Left cardiac atrium (tissue), 4 donors: ENCODE results near the gene ZFP90. TPM values are rescaled to one million over a fixed set of nuclear protein-coding genes. Genes with fewer than 3 reads are reported as not detected.
A peak's percentile ranks its signal among the peaks of the same experiment; 100 is the strongest.
"Not testable (repeated sequence)": the region's sequence is repeated elsewhere in the genome, so short reads cannot be mapped to it uniquely, and the experiment has no call there.

Source experiments
- ATAC-seq, 2 donors: fragments of 200-7000 bp; cut with Tn5 transposase; one replicate each; pipeline ENCODE4 v1.9.1; 2020; ENCODE audit warnings: mild to moderate bottlenecking in 2 of 2, moderate library complexity in 2 of 2
- DNase-seq: peaks from one replicate; pipeline ENCODE4 v3.0.0-alpha.2; 2020
- intact Hi-C, 2 donors: fragments of 100-400 bp; cut with DNase I; formaldehyde crosslinking; loops; one replicate each; pipeline versions ENCODE4 v1.14.1 to v1.15.1; 2022 to 2023
- long read RNA-seq: library from polyadenylated mRNA; unstranded; transcript quantifications from one replicate; pipeline ENCODE4 v2.0.0, GENCODE V29; 2021
- total RNA-seq, 2 donors: library from RNA; stranded (reverse); fragmentation: NEBNext Ultra II Directional; extraction: Animal tissue kit (Norgen Biotek cat#: 25700); gene quantifications; one replicate each; pipeline ENCODE4 v1.2.1, GENCODE V29; 2021
- donor health status: DM: no; HTN: yes; CAD: no.
- donor health status: DM: no; HTN: yes; CAD: no; lungs with severe emphysema.
- donor health status: DM: yes; HTN: yes; CAD: no.
- donor health status: Dilated cardiomyopathy.

The ZFP90 gene
- total RNA-seq, result 10 to 100 TPM; 10.5 to 13.2 TPM
- long read RNA-seq, full-length matches to known transcripts, result 3 of 4 reads
- long read RNA-seq, partial matches to known transcripts, result 0 of 4 reads
- long read RNA-seq, other reads (novel, unspliced or antisense), result 1 of 4 reads

DNA sequence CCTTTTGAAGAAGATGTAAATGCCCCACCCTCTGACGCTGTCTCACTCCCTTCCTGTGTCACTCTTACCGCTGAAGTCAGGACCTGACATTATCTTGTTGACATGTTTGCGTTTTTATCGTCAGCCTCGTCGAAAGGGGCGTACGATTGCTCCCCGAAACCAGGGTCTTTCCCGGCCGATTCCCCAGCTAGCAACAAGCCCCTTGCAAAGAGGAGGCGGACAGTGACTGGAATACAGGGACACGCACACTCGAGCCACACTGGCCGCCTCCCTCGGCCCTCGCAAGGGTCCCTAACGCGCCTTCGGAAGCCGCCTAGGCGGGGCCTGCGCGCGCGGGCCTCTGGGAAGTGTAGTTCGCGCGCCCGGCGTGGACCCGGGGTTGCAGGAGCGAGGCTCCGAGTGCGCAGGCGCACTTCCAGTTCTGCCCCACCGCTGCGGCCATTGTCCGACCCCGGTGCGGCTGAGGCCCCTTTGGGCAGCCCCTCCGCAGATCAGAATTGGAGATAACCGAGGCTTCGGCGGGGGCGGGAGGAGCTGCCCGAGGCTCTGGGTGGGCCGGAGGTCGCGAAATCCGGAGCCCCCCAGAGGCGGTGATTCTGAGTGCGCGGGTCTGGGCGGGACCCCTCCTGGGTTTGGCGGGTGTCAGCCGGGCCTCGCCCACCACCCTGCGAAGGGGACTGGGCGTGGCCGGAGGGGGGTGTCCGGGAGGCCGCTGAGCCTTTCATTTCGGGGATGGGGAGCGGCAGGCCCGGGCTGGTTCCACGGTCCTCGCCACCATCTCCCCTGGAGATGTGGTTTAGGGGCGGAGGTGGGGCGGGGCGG lies at the start of gene ZFP90:
ZFP90 (plus strand) TSS at position 412 of the 822 bp plus-strand sequence. CDS start 502 bp downstream, outside the sequence.
- ATAC-seq, result peak; percentile 100
- DNase-seq, result peak; percentile 94
- intact Hi-C loops, result no loop called here

DNA sequence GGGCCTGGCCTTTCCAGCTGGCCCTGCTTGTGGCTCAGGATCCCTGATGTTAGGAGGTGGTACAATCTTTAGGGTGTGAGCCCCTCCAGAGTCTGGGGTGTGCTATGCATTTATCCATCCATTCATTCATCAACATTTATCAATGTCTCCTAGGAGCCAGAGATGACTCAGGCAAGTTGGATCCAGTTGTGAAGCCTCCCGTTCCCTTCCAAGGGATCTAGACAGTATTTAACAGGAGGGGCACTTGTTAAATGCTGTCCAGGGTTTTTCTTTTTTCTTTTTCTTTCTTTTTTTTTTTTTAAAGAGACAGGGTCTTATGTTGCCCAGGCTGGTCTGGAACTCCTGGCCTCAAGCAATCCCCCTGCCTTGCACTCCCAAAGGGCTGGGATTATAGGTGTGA lies 48.7 kb upstream of the ZFP90 start:
- DNase-seq, result no peak
- intact Hi-C loops, result no loop called here
- ATAC-seq, result peak in 1 of 2 donors; percentile 57

DNA sequence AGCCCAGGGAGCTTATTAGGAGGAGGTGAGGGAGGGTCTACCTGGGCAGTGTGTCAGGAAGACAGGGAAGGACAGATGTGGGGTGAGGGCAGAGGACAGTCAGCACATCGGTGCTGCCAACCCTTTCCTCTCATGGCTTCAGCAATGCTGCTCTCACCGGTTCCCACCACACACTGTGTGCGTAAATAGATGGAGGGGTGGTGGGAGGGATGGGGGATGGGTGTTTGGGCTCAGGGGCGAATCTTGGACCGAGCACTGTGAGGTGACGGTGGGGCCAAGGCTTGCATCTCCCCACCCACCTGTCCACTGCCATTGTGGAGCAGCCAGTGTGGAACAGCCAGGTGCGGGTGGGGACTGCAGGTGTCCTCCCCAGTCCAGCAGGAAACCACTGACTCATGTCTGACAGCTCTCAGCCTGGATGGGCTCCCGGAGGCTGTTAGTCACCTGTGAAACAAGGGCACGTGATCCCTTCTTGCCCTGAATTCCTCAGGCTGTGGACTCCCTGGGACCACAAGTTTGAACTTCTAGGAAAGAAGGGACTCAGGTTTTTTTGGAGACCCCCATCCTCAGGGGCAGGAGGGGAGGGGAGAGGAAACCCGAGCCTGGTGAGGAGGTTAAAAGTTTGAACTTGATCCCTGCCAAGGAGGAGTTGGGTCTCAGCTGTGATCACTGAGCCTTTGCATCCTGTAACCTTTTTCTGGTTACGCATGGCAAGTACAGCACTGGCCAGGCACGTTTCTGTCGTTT lies 48.1 kb upstream of the ZFP90 start:
- intact Hi-C loops, result no loop called here
- no peak for DNase-seq
- peak in 1 of 2 donors; percentile 78 for ATAC-seq

DNA sequence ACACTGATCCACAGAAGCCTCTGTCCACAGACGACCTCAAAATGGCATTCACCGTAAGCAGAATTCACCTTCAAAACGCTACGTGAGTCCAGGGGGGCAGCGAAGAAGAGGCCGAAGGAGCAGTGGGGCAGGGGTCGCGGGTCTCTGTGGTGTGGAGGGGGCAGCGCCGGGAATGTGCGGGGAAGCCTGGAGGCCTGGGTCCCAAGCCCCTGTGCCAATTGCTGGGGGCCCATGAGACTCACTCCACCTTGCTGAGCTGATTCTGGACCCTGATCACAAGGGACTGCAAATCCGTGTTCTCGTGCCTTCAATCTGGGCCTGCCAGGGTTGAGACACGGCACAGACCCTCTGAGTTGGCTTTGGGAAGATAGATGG lies 47.5 kb upstream of the ZFP90 start:
- intact Hi-C loops, result no loop called here
- DNase-seq, result no peak

DNA sequence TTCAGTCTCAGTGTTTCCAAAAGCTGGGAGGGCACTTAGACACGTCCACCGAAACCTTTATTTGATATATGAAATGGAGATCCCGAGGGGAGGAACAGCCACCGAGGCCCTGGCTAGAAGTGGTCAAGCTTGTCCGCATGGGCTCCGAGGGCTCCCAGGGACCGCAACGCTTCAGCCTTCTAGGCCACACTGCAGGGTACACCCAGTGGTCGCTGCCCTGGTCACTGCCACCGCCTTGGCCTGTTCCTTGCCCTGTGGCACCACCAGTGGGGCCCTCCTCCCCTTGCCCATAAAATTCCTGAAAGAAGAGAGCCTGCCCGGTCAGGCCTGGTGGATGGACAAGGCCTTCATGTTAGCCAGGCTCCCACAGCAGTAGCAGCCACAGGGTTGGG lies 46.9 kb upstream of the ZFP90 start:
- no peak for DNase-seq
- intact Hi-C loops, result no loop called here
- ATAC-seq, result no peak

More for the DNA sequence above, 47.5 kb upstream of the ZFP90 start:
- no peak for ATAC-seq

DNA sequence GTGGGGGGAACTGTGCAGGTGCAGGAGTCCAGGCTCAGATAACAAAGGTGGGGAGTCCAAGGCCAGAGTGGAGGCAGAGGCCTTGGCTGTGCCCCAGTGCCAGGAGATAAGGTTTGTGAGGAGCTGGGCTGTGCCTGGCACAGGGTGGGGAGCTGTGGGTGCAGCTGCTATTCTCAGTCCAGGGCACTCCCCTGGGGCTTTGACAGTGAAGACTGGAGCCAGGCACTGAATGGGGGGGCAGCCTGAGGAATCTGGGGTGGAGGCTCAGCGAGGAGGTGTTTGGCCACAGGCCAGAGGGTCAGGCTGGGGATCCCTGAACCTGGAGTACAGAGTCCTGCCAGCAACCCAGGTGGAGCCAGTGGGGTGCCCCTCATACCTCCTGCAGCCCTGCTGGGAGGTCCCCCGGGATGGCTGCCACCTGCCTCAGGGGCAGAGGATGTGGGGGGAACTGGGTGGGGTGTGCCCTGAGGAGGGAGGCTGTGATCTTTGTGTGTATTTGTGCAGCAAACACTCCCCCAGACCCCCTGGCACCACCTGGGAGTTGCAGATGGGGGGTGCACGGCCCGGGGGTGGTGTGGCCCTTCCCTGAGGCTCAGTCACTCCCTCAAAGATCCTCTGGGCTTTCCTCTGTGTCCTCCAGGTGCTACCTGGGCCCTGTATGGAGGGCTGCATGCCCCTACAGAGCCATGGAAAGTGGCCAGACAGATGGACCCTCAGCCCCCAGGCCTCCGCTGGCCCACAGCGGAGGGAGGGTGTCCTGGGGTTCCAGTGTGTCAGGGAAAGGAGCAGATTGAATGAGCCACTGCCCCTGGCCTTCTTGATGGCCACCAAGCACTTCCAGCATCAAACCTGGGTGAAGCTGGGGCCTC lies 46.3 kb upstream of the ZFP90 start:
- ATAC-seq, result peak; percentile 64 to 89
- DNase-seq, result peak; percentile 51
- intact Hi-C loops, result no loop called here

DNA sequence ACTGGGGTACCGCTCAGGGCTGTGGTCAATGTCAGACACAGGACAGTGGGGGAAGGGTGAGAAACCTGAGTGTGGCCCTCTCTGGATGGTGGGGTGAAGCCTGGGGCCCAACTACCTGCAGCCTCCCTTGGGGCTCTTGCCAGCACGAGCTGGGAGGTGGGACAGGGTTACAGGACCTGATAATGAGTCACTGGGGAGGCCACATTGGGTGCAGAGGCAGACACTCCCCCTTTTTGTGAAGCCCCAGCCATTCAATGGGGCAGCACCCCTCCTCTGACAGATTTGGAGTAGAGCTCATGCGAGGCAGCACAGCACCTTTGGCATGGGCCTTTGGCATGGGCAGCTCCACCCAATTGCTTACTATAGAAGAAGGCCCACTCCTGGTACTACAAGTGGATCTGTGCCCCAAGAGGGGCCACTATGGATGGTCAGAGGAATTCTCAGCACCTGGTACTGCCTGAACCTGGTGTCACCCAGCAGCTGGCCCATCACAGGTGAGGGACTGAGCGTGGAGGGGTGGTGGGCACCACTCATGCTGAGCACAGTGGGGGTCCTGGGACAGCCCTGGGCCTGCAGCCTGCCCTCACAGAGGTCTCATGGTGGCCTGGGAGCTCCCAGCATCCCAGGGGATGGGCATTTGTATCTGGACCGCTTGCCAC lies 45.5 kb upstream of the ZFP90 start:
- intact Hi-C loops, result no loop called here
- no peak for DNase-seq
- no peak for ATAC-seq

DNA sequence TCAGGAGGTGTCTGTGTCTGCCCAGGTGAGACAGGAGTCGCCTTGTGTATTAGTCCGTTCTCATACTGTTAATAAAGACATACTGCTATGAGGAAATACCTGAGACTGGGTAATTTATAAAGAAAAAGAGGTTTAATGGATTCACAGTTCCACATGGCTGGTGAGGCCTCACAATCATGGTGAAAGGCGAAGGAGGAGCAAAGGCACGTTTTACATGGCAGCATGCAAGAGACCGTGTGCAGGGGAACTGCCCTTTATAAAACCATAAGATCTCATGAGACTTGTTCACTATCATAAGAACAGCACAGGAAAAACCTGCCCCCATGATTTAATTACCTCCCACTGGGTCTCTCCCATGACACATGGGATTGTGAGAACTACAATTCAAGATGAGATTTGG lies 44.8 kb upstream of the ZFP90 start:
- ATAC-seq, intact Hi-C loops, DNase-seq: not testable (repeated sequence)

DNA sequence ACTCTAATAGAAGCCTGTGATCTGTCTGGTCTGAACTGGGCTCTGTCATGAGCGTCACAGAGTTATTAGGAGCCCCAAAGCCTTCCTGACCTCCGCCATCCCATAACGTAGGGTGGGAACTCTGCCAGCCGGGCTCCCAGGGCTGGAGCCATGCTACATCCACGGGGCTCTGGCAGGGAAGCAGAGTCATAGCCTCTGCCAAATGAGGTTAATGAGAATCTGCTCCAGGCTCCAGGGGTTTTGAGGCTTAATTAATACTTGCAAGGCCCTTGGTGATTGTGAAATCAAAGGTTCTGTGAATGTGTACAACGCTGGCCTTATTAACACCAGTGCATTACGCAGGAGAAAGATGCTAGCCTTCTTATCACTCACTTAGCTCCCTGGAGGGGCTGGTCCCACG lies 42.4 kb upstream of the ZFP90 start:
- no peak for ATAC-seq
- intact Hi-C loops, result no loop called here
- DNase-seq, result no peak

DNA sequence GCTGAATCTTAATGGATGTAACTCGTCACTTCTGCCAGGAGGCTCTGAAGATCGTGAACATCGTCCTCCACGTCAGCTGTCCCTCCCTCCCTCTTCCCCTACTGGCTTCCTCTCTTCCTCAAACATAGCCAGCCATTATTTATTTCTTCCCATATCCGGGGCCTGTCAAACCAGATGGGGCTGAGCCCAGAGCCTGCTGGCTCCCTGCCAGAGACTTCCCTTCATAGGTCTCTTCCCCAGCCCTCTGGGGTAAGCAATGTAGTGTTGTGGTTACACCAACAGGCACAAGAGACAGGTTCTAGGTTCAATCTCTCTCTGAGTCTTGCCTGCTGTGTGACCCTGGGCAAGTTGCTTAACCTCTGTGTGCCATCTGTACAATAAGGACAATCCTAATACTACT lies 40.1 kb upstream of the ZFP90 start:
- ATAC-seq (no peak), DNase-seq (no peak)
- intact Hi-C loops, result no loop called here

DNA sequence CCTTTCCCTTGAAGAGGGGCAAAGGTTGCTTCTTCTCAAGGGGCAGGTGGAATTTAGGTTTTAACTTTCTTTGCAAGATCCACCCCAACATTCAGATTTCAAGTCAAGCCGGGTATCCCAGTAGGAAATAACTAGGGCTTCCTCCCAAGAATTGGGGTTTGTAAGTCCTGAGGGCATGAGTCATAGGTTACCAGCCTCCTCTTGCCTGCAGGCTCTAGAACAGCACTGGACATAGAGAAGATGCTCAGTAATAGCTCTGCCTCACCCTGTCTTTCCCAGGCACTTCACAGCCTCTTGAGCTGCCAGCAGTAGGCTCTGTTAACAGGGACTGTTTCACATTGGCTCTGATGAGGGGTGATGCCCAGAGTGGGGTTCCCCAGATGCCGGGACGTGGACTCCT lies 35.8 kb upstream of the ZFP90 start:
- peak in 1 of 2 donors; percentile 67 for ATAC-seq
- DNase-seq, result no peak
- intact Hi-C loops, result loop anchor here in 1 of 2 donors (10.0 kb wide), 1 partner anchor 109 kb away; no protein-coding TSS in a partner anchor

DNA sequence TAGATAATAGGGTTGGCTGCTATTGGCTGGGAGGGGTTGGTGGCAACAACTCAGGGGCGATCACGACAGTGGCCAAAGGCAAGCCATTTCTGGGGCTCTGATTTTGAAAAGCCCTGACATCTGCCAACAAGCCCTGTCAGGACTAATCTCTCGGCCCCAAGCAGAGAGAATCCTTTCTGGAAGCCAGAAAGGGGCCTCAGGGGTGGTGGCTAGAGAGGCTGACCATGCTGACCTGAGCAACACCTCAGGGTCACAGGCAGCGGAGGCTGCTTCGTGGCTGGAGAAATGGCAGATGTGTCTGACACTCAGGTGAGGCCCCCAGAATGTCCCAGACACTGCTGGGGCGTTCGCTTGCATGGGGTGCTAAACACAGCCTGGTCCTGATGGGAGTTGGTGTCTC lies 35.0 kb upstream of the ZFP90 start:
- ATAC-seq (no peak), DNase-seq (no peak)
- intact Hi-C loops, result loop anchor here in 1 of 2 donors (10.0 kb wide), 1 partner anchor 109 kb away; no protein-coding TSS in a partner anchor

DNA sequence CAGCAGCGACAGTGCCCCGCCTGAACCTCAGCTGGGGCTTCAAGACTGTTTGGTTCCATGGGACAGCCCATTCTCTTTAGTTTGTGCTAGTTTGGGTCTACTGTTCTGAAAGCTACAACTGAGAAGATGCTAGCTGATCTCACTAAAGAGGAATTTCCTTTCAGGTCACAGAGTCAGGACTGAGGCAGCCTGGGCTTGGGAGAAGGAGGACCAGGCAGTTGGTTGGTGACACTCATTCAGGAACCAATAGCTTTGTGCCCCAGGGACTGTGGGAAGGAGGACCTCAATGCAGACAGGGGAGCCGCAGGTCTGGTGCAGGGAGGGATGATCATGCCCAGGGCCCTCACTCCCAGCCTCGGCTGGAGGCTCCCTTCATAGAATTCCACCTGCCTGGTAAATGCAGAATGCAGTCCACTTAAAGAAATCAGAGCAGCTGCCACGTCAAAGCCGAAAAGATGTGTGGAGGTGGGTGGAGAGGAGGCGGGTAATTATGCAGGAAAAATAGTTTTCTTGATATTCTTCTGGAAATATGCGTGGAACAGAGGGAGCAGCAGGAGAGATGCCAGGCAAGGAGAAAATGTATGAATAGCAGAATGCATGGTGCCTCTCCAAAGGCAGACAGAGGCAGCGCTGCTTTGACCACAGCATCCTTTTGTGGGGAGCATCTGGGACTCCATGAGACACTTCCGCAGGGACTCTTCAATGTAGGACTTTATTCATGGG lies 32.6 kb upstream of the ZFP90 start:
- intact Hi-C loops, result loop anchor here in 1 of 2 donors (10.0 kb wide), 1 partner anchor 112 kb away; no protein-coding TSS in a partner anchor
- ATAC-seq, result no peak
- DNase-seq, result no peak

DNA sequence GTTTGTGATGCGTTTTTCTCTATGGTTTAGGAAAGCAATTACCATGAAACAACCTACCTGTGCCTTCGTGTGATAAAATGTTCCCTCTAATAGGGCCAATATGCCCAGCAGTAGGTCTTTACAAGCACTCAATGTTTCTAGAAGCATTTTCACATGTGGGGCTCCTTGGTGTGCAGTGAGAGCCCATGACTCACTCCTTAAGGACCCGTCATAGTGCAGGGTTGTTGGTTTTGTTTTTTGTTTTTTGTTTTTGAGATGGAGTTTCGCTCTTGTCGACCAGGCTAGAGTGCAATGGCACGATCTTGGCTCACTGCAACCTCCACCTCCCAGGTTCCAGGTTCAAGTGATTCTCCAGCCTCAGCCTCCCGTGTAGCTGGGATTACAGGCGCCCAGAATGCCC lies 31.1 kb upstream of the ZFP90 start:
- intact Hi-C loops, result loop anchor here in 1 of 2 donors (10.0 kb wide), 1 partner anchor 113 kb away; no protein-coding TSS in a partner anchor

DNA sequence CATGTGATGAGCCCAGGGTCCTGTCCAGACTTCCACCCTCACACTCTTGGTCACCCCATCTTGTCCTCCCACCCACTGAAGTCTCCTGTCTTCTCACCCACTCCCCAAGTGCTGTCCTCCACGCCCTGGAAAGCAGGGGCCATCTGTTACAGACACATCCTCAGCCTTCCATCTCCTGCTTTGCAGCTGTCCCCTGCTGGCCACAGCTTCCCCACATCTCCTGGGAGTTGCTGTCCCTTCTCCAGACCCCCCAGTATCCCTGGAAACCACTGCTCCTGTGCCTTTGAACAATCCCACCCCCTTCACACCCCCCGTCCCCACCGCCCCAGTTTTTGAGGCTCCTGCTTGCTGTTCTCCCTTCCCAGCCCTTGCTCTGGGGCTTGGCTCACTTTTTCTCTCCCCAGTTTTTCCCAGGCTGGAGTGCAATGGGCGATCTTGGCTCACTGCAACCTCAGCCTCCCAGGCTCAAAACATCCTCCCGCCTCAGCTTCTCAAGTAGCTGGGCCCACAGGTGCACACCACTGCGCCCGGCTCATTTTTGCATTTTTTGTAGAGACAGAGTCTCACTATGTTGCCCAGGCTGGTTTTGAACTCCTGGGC lies 30.4 kb upstream of the ZFP90 start:
- ATAC-seq (no peak), DNase-seq (no peak)
- intact Hi-C loops, result loop anchor here in 1 of 2 donors (10.0 kb wide), 1 partner anchor 114 kb away; no protein-coding TSS in a partner anchor

More for the DNA sequence above, 31.1 kb upstream of the ZFP90 start:
- DNase-seq (no peak), ATAC-seq (no peak)

DNA sequence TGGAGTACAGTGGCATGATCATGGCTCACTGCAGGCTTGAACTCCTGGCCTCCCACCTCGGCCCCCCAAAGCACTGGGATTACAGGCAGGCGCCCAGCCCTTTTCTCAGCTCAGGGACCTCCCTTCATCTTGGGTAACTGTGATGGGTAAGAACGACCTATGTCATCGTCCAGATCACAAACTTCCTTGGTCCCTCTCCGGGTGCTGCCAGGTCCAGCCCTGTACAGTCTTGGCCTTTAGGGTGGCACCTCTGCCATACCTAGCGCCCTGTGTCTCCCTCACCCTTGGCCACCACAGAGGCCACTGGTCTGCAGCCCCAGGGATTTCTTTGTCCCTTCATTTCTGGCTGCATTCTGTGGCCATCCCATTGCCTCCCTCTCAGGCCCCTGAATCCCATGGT lies 29.7 kb upstream of the ZFP90 start:
- DNase-seq (no peak), ATAC-seq (no peak)
- intact Hi-C loops, result loop anchor here in 1 of 2 donors (10.0 kb wide), 1 partner anchor 115 kb away; no protein-coding TSS in a partner anchor

DNA sequence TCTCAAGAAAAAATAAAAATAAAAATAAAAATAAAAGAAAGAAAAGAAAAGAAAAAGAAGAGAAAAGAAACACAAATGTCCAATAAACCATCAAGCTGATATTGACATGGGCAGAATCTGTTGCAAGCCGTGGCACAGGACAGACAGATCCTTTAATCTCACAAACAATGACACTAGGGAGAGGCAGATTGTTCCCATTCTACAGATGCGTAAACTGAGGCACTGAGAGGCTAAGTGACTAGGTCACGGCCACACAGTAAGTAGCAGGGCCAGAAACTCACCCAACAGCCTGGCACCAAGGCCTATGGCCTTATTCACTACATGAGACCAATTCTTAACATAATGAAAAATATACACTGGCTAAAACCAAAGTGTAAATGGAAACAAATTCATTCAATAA lies 28.3 kb upstream of the ZFP90 start:
- intact Hi-C loops, result loop anchor here in 1 of 2 donors (10.0 kb wide), 1 partner anchor 116 kb away; no protein-coding TSS in a partner anchor
- ATAC-seq, result no peak
- no peak for DNase-seq
